Stimulated activated CD4-positive, alpha-beta T cell treated with anti-CD3 and anti-CD28 coated beads, TNF-alpha, amount 100 ng/mL, for 1 hour (primary cell): Measurements from ENCODE around the gene GDPD1.
"Not testable (repeated sequence)": the region's sequence is repeated elsewhere in the genome, so short reads cannot be mapped to it uniquely, and the experiment has no call there.

Experiments used
- DNase-seq, 3 donors: peaks; one replicate each; pipeline ENCODE4 v3.0.0-alpha.2; 2020; ENCODE audit warnings: low read depth in 3 of 3, low spot score in 1 of 3

The GDPD1 gene

GRCh38 chr17:59311521-59311920, 91.2 kb downstream of the GDPD1 start:
- not testable (repeated sequence) for DNase-seq

- DNase-seq: no peak
Measured at GRCh38 chr17:59315866-59316265, 95.6 kb downstream of the GDPD1 start.
